Measurements from ENCODE around the gene RIPK3.

RIPK3 gene

GRCh38 chr14:24286996-24287395 is 52.8 kb downstream of the RIPK3 start:
- no peak overlapping the region for H3K4me3 ChIP-seq (ENCODE audit: low read depth, low read length)
- H3K27me3 ChIP-seq (ENCODE audit: control insufficient read depth, insufficient read depth, low read length): no peaks in the 10 kb centered on the region
- no peak overlapping the region for H3K9ac ChIP-seq (ENCODE audit: low read depth, low read length)
- no peaks in the 10 kb centered on the region for H3K9me3 ChIP-seq (ENCODE audit: control insufficient read depth, insufficient read depth, low read length)
- no peaks in the 10 kb centered on the region for H3K4me1 ChIP-seq (ENCODE audit: control insufficient read depth, insufficient read depth, low read length)
- H3K36me3 ChIP-seq (ENCODE audit: control insufficient read depth, insufficient read depth, low read length): peaks cover 12% of the 10 kb centered on the region

Measured in iPS-15b (cell line).